Measurements from ENCODE around the gene TYSND1. TPM values are rescaled to one million over a fixed set of nuclear protein-coding genes. Genes with fewer than 3 reads are reported as not detected.
"Not testable (repeated sequence)": the region's sequence is repeated elsewhere in the genome, so short reads cannot be mapped to it uniquely, and the experiment has no call there.

Gene TYSND1
- total and polyA plus RNA-seq, 12 donors, result 4.1 to 33.1 (median 18.0) TPM

DNA sequence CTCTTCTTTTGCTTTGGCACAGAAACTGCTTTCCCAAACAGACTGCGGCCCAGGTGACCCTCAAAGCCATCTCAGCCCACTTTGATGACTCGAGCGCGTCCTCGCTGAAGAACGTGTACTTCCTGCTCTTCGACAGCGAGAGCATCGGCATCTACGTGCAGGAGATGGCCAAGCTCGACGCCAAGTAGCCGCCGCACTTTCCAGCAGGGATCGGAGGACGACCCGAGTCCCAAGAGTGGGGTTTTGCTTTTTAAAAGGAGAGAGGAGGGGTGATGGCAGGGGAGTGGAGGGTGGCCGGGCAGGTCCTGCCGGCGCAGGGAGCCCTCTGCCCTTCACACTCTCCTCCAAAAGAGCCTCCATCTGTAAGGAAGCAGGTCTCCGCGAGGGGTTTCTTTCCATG lies 35.0 kb downstream of the TYSND1 start:
- Histone ChIP-seq H3K27me3 (no peaks in the 10 kb centered on the region), H3K4me1 (replicated peaks in 1 of 2) (no peaks in the 10 kb centered on the region), H3K27ac (no peak overlapping the region), H3K4me3 (no peak overlapping the region), H3K36me3 (replicated peaks in 1 of 2) (peaks cover 0 to 32% of the 10 kb centered on the region in 2 donors), H3K9me3 (replicated peaks in 1 of 3) (no peaks in the 10 kb centered on the region)
- TF ChIP-seq POLR2A (IDR thresholded peaks at IDR 0.05), result no peak
- TF ChIP-seq, protein P1, sequence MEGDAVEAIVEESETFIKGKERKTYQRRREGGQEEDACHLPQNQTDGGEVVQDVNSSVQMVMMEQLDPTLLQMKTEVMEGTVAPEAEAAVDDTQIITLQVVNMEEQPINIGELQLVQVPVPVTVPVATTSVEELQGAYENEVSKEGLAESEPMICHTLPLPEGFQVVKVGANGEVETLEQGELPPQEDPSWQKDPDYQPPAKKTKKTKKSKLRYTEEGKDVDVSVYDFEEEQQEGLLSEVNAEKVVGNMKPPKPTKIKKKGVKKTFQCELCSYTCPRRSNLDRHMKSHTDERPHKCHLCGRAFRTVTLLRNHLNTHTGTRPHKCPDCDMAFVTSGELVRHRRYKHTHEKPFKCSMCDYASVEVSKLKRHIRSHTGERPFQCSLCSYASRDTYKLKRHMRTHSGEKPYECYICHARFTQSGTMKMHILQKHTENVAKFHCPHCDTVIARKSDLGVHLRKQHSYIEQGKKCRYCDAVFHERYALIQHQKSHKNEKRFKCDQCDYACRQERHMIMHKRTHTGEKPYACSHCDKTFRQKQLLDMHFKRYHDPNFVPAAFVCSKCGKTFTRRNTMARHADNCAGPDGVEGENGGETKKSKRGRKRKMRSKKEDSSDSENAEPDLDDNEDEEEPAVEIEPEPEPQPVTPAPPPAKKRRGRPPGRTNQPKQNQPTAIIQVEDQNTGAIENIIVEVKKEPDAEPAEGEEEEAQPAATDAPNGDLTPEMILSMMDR (IDR thresholded peaks at IDR 0.05), result no peak
- intact Hi-C loops (cut with DNase I), result loop anchor here in 1 of 2 donors (10.0 kb wide), 1 partner anchor 253 kb away; no protein-coding TSS in a partner anchor
- no peak for DNase-seq
- WGBS, 4 donors, result 94 to 96% (median 95%) methylated on average over 22 of the region's 22 CpGs

DNA sequence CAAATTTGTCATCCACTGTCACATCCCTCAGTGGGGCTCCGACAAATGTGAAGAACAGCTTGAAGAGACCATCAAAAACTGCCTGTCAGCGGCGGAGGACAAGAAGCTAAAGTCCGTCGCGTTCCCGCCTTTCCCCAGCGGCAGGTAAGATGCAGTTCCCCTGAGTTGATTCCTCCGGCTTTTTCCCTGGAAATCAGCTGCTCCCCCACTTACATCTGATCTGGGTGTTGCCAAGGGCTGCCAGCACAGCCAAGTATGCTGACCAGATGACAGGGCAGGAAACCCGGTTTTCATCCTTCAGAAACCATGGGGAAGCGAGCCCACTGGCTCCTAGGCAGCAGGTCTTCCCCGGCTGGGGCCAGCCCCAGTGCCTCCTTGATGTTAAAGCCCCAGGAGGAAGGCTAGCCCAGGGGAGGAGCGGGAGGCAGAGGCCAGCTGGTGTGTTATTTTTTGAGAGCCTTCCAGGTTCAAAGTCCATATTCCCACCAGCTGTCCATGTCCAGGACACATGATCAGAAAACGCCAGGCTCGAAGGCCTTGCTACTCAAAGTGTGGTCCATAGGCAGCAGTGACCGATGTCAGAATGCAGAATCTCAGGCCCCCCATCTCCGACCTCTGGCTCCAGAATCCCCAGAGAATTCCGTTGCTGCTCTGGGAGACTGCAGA lies 37.3 kb downstream of the TYSND1 start:
- peaks cover 0 to 22% of the 10 kb centered on the region in 2 donors for H3K36me3 ChIP-seq (replicated peaks in 1 of 2)
- DNase-seq, result no peak
- H3K4me1 ChIP-seq (replicated peaks in 1 of 2), result no peaks in the 10 kb centered on the region
- H3K4me3 ChIP-seq, result no peak overlapping the region
- 92 to 94% (median 93%) methylated on average over 15 to 18 of the region's 18 CpGs for WGBS, 4 donors
- TF ChIP-seq, protein P1 (IDR thresholded peaks at IDR 0.05), result no peak
- TF ChIP-seq POLR2A (IDR thresholded peaks at IDR 0.05), result no peak
- H3K27me3 ChIP-seq, result no peaks in the 10 kb centered on the region
- no peaks in the 10 kb centered on the region for H3K9me3 ChIP-seq (replicated peaks in 1 of 3)
- no peak overlapping the region for H3K27ac ChIP-seq
- intact Hi-C loops (cut with DNase I), result no loop called here

DNA sequence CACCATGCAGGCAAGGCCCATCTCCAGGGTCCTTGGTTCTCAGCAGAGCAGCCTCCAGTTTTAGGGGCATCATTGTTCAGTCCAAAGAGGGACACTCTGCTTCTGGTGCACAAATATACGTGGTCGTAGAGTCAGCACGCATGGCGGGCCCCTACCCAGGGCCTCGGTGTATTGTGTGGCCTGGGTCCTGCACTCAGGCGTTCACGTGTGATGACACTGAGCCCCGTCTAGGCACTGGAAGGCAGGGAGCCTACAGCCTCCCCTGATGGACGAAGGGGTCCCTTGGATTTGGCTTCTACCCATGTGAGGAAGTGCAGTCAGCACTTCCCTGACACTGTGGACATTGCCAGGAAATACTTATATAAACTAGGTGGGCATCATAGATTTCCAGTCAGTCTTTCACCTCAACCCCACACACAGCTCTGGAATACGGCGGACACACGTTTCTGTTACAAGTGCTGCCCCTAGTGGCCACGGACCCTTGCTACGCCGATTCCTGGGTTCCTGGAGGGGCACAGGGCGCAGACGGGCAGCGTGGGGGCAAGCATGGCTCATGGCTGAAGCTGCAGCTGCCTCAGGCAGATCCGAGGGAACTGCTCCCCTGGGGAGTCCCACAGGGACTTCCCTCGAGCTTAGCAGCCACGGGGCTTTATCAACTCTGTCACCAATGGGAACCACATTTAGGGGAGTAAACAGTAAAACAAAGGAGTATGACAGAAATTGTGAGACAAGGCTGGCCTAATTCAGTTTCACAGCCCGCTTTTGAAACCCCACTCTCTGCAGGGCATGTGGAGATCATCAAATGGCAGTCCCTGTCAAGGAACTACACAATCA lies 39.3 kb downstream of the TYSND1 start:
- no peak overlapping the region for H3K4me3 ChIP-seq
- no peak for DNase-seq
- intact Hi-C loops (cut with DNase I), result no loop called here
- peaks cover 0 to 6% of the 10 kb centered on the region in 2 donors for H3K36me3 ChIP-seq (replicated peaks in 1 of 2)
- no peaks in the 10 kb centered on the region for H3K9me3 ChIP-seq (replicated peaks in 1 of 3)
- no peaks in the 10 kb centered on the region for H3K4me1 ChIP-seq (replicated peaks in 1 of 2)
- no peaks in the 10 kb centered on the region for H3K27me3 ChIP-seq
- H3K27ac ChIP-seq, result no peak overlapping the region
- 70 to 80% (median 74%) methylated on average over 12 to 22 of the region's 22 CpGs for WGBS, 4 donors
- TF ChIP-seq, protein P1 (IDR thresholded peaks at IDR 0.05), result peak in 4 of 6 experiments; percentile 18 to 29 (median 26)
- TF ChIP-seq POLR2A (IDR thresholded peaks at IDR 0.05), result no peak

DNA sequence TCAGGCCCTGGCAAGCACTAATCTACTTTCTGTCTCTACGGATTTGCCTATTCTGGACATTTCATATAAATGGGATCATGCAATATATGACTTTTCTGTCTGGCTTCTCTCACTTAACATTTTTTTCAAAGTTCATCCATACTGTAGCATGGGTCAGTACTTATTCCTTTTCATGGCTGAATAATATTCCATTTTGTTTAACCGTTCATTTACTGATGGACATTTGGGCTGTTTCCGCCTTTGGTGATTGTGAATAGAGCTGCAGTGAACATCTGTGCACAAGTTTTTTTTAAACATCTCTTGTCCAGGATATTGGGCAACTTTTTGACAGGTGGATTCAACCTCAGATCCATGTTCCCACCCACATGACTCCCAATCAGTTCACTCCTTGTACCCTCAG lies 44.8 kb downstream of the TYSND1 start:
- no peak overlapping the region for H3K27ac ChIP-seq
- H3K4me3 ChIP-seq, result no peak overlapping the region
- no peak for TF ChIP-seq POLR2A (IDR thresholded peaks at IDR 0.05)
- TF ChIP-seq, protein P1 (IDR thresholded peaks at IDR 0.05), result no peak
- no peaks in the 10 kb centered on the region for H3K36me3 ChIP-seq (replicated peaks in 1 of 2)
- no peak for DNase-seq
- intact Hi-C loops (cut with DNase I), result no loop called here
- 59 to 83% (median 72%) methylated on average over 3 of the region's 3 CpGs for WGBS, 4 donors
- no peaks in the 10 kb centered on the region for H3K27me3 ChIP-seq
- H3K9me3 ChIP-seq (replicated peaks in 1 of 3), result no peaks in the 10 kb centered on the region
- H3K4me1 ChIP-seq (replicated peaks in 1 of 2), result no peaks in the 10 kb centered on the region

DNA sequence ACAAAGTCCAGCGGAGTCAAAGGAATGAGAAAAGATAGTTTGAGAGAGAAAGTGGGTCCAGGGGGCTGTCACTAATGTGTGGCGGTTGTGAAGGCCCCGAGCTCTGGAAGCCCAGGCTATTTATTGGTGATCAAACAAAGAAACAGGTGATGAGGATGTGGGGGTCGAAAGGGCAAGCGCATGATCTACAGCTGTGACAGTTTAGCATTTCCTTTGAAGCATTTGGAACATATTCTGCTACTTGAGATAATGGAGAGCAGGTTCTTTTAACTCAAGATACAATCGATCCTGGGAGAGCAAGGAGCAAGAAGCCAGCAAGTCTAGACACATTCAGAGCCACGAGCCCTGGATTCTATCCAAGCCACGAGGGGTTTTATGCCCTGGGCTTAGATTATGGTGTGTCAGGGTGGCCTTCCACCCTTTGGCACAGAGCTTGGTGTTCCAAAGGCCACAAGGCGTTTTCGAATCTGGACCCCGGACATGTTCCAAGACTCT lies 45.4 kb downstream of the TYSND1 start:
- H3K9me3 ChIP-seq (replicated peaks in 1 of 3); H3K36me3 ChIP-seq (replicated peaks in 1 of 2); DNase-seq; H3K4me1 ChIP-seq (replicated peaks in 1 of 2); H3K4me3 ChIP-seq; H3K27ac ChIP-seq; intact Hi-C loops (cut with DNase I); H3K27me3 ChIP-seq: not testable (repeated sequence)
- WGBS, 4 donors, result 75 to 85% (median 83%) methylated on average over 11 of the region's 11 CpGs

All from adrenal gland (tissue), 12 donors.